Measurements from ENCODE around the gene ATXN10.
"Not testable (repeated sequence)": the region's sequence is repeated elsewhere in the genome, so short reads cannot be mapped to it uniquely, and the experiment has no call there.

ATXN10 gene

GRCh38 chr22:45680932-45681700, 9.5 kb downstream of the ATXN10 start:
- DNase-seq (ENCODE audit: low spot score): no peak
- no peak overlapping the region for H3K4me3 ChIP-seq
- TF ChIP-seq CTCF (IDR thresholded peaks at IDR 0.05): no peak
- H3K27ac ChIP-seq: no peak overlapping the region

DNA sequence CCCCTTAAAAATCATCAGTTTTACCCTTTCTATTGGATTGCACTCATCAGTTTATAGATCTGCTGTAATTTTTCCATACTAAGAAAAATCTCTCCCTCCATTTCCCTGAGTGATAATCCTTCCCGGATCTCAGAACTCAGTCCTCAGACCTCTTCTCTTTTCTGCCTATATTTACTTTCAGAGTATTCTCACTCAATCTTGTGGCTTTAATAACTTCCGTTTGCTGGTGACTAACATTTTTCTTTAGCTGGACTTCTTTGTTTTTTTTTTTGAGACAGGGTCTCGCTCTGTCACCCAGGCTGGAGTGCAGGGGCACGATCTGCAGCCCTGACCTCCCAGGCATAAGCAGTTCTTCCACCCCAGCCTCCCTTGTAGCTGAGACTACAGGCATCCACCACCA, 10.4 kb downstream of the ATXN10 start:
- Histone ChIP-seq H3K27ac (no peak overlapping the region), H3K4me3 (no peak overlapping the region)
- DNase-seq (ENCODE audit: low spot score): no peak
- no peak for TF ChIP-seq CTCF (IDR thresholded peaks at IDR 0.05)

GRCh38 chr22:45682773-45683172, 11.1 kb downstream of the ATXN10 start:
- not testable (repeated sequence) for DNase-seq (ENCODE audit: low spot score); H3K4me3 ChIP-seq; H3K27ac ChIP-seq

DNA sequence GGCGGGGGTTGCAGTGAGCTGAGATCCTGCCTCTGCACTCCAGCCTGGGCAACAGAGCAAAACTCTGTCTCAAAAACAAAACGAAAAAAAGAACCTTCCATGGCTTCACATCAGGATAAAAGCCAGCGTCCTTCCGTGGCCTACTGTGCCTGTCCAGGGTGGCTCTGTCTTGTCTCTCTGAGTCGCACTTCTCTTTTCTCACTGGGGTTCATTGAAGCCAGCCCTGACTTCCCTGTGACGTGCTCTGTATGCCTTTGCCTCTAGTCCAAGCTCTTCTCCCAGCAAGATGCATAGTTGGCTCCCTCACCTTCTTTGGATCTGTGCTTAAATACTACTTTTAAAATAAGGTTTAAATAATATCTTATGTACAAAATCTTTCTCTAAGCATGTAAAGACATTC, 11.6 kb downstream of the ATXN10 start:
- DNase-seq (ENCODE audit: low spot score): no peak
- Histone ChIP-seq H3K27ac (no peak overlapping the region), H3K4me3 (no peak overlapping the region)
- TF ChIP-seq CTCF (IDR thresholded peaks at IDR 0.05): no peak

DNA sequence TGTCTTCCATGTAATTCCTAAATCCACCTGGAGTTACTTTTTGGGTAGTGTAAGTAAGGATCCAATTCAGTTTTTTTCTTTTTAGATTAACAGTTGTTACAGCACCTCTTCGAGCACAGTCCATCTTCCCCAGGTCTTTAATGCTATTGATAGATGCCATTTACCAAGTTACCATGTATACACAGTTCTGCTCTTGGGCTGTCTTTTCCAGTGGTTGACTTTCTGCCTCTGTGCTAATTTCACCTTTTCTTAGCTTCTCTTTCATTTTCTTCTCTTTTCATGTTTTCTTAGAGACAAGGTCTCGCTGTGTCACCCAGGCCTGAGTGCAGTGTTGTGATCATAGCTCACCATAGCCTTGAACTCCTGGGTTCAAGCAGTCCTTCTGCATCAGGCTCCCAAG, 12.0 kb downstream of the ATXN10 start:
- no peak for TF ChIP-seq CTCF (IDR thresholded peaks at IDR 0.05)
- DNase-seq (ENCODE audit: low spot score): no peak
- H3K4me3 ChIP-seq: no peak overlapping the region
- H3K27ac ChIP-seq: no peak overlapping the region

DNA sequence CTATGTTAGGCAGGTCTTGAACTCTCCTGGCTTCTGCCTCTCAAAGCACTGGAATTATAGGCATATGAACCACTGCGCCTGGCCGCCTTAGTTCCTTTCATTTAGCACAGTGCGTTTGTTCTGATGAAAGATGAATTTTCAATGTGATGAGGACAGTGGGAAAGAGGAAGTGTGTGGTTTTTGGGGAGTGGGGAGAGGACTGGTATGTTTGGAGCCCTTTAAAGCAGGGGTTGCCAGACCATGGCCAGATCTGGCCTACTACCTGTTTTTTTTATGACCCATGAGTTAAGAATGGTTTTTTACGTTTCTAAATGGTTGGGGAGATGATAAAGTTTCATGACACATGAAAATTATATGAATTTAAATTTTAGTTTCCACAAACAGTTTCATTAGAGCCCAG, 12.5 kb downstream of the ATXN10 start:
- Histone ChIP-seq H3K27ac (no peak overlapping the region), H3K4me3 (no peak overlapping the region)
- DNase-seq (ENCODE audit: low spot score): no peak
- TF ChIP-seq CTCF (IDR thresholded peaks at IDR 0.05): no peak

DNA sequence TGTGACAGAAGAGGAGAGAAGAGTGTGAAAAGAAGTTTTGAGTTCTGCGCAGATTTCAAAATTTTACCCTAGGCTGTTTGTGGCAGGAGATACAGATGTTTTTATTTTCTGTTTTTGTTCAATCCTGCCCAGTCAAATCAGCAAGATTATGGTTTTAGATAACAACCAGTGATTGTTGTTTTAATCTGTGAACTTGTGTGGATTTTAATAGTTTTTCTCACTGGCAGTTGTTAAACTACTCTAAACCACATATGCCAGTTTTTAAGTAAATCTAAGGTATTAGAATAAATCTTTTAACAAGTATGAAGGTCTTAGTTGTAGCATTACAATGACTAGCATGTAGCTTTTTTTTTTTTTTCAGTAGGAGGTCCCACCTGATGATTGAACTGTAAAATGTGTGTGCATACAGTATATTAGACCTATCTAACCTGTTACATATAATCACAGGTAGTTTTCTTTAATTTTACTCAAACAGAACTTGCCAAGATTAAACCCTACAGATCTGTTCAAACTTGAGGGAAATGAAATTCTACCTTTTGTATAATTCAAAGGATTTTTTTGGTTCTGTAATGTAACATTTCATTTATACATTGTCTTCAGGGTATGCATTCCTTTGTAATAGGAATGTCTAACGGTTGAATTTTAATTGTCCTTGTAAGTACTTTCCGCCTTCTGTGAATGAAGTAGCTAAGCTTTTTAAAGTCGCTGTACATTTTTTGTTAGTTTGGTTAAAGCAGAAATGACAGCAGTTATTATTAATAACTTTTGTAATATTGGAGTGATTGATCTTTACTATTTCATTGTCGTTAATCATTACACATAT, 13.3 kb downstream of the ATXN10 start:
- H3K27ac ChIP-seq: no peak overlapping the region
- no peak overlapping the region for H3K4me3 ChIP-seq
- no peak for TF ChIP-seq CTCF (IDR thresholded peaks at IDR 0.05)
- DNase-seq (ENCODE audit: low spot score): no peak
